H9 (cell line): ENCODE results near the gene PEX10. TPM values are rescaled to one million over a fixed set of nuclear protein-coding genes. Genes with fewer than 3 reads are reported as not detected.

Source experiments
- DNase-seq: peaks from one replicate; pipeline ENCODE4 v3.0.0-alpha.2; 2017
- H2AFZ ChIP-seq: one replicate; pipeline ENCODE4 v1.6.1; 2013; ENCODE audit warnings: mild to moderate bottlenecking, low read length, control low read depth, moderate library complexity
- H2AK5ac ChIP-seq: 2 replicates; pipeline ENCODE4 v1.6.1; 2013; ENCODE audit warnings: low read length, control low read depth, mixed read lengths; ENCODE audit not compliant: insufficient read length
- H2BK120ac ChIP-seq: one replicate; pipeline ENCODE4 v1.6.1; 2013; ENCODE audit warnings: low read depth, mild to moderate bottlenecking, low read length, control low read depth, inconsistent platforms; ENCODE audit not compliant: poor library complexity, severe bottlenecking
- H2BK12ac ChIP-seq: 2 replicates; pipeline ENCODE4 v1.6.1; 2013; ENCODE audit warnings: low read length, control low read depth, mixed read lengths, low read depth; ENCODE audit not compliant: insufficient read length
- H2BK15ac ChIP-seq: 2 replicates; pipeline ENCODE4 v1.6.1; 2013; ENCODE audit warnings: low read depth, low read length, control low read depth
- H2BK20ac ChIP-seq: one replicate; pipeline ENCODE4 v1.6.1; 2013; ENCODE audit warnings: low read depth, mild to moderate bottlenecking, low read length, control low read depth, inconsistent platforms; ENCODE audit not compliant: poor library complexity, severe bottlenecking
- H2BK5ac ChIP-seq: 2 replicates; pipeline ENCODE4 v1.6.1; 2013; ENCODE audit warnings: low read length, control low read depth, mixed read lengths; ENCODE audit not compliant: insufficient read length
- H3K14ac ChIP-seq: 2 replicates; pipeline ENCODE4 v1.6.1; 2013; ENCODE audit warnings: low read length, control low read depth; ENCODE audit not compliant: insufficient read depth
- H3K18ac ChIP-seq: 2 replicates; pipeline ENCODE4 v1.6.1; 2013; ENCODE audit warnings: low read depth, mild to moderate bottlenecking, mixed read lengths, low read length, control low read depth; ENCODE audit not compliant: insufficient read length
- H3K23ac ChIP-seq: 2 replicates; pipeline ENCODE4 v1.6.1; 2013; ENCODE audit warnings: low read length, control low read depth, mixed read lengths, low read depth; ENCODE audit not compliant: insufficient read length
- H3K23me2 ChIP-seq: 2 replicates; pipeline ENCODE4 v1.6.1; 2013; ENCODE audit warnings: low read depth, mild to moderate bottlenecking, mixed read lengths, low read length, control low read depth; ENCODE audit not compliant: insufficient read length, poor library complexity, severe bottlenecking
- H3K27ac ChIP-seq: 2 replicates; pipeline ENCODE4 v1.5.1; 2013; ENCODE audit warnings: low read length, control low read depth, mixed read lengths, low read depth; ENCODE audit not compliant: insufficient read length
- H3K27me3 ChIP-seq: 2 replicates; pipeline ENCODE4 v1.6.1; 2013; ENCODE audit warnings: low read length, control low read depth, inconsistent platforms; ENCODE audit not compliant: insufficient read depth
- H3K4ac ChIP-seq: 2 replicates; pipeline ENCODE4 v1.6.1; 2013; ENCODE audit warnings: low read depth, mild to moderate bottlenecking, control low read depth, inconsistent platforms, low read length, moderate library complexity
- H3K4me1 ChIP-seq: 2 replicates; pipeline ENCODE4 v1.6.1; 2013; ENCODE audit warnings: low read length, control low read depth, inconsistent platforms; ENCODE audit not compliant: insufficient read depth
- H3K4me2 ChIP-seq: 2 replicates; pipeline ENCODE4 v1.6.1; 2013; ENCODE audit warnings: low read length, control low read depth, mixed read lengths; ENCODE audit not compliant: insufficient read length, insufficient read depth
- H3K56ac ChIP-seq: 2 replicates; pipeline ENCODE4 v1.6.1; 2013; ENCODE audit warnings: low read depth, mild to moderate bottlenecking, mixed read lengths, low read length, control low read depth; ENCODE audit not compliant: insufficient read length
- H3K79me1 ChIP-seq: 2 replicates; pipeline ENCODE4 v1.6.1; 2013; ENCODE audit warnings: low read depth, mild to moderate bottlenecking, moderate library complexity, low read length, control low read depth, inconsistent platforms; ENCODE audit not compliant: insufficient read depth, poor library complexity, severe bottlenecking
- H3K79me2 ChIP-seq: 2 replicates; pipeline ENCODE4 v1.6.1; 2013; ENCODE audit warnings: low read length, control low read depth, inconsistent platforms; ENCODE audit not compliant: insufficient read depth
- H3K9ac ChIP-seq: 2 replicates; pipeline ENCODE4 v1.6.1; 2013; ENCODE audit warnings: low read length, control low read depth, mixed read lengths; ENCODE audit not compliant: insufficient read length; ENCODE audit errors: extremely low read depth
- H3K9me3 ChIP-seq: one replicate; pipeline ENCODE4 v1.6.1; 2013; ENCODE audit warnings: low read depth, low read length, inconsistent platforms; ENCODE audit not compliant: control insufficient read depth
- H3T11ph ChIP-seq: one replicate; pipeline ENCODE4 v1.6.1; 2013; ENCODE audit warnings: mild to moderate bottlenecking, low read length, control low read depth, inconsistent platforms
- H4K20me1 ChIP-seq: one replicate; pipeline ENCODE4 v1.6.1; 2013; ENCODE audit not compliant: control insufficient read depth, insufficient read length, insufficient read depth
- H4K5ac ChIP-seq: 2 replicates; pipeline ENCODE4 v1.6.1; 2013; ENCODE audit warnings: low read depth, mild to moderate bottlenecking, mixed read lengths, low read length, control low read depth; ENCODE audit not compliant: insufficient read length
- H4K8ac ChIP-seq: replicated peaks from 2 replicates; pipeline ENCODE4 v1.6.1; 2013; ENCODE audit warnings: low read length, control low read depth, mixed read lengths, low read depth; ENCODE audit not compliant: insufficient read length
- H4K91ac ChIP-seq: 2 replicates; pipeline ENCODE4 v1.6.1; 2013; ENCODE audit warnings: low read depth, mild to moderate bottlenecking, moderate library complexity, mixed read lengths, low read length, control low read depth; ENCODE audit not compliant: insufficient read length
- H3K27ac Mint-ChIP-seq, 3 experiments: 2 replicates in 2 of 3; 3 replicates in 1 of 3; pipeline ENCODE4 v1.8.0; 2020 to 2021; ENCODE audit warnings: mixed read lengths in 3 of 3, mild to moderate bottlenecking in 1 of 3, moderate library complexity in 1 of 3
- H3K27me3 Mint-ChIP-seq: 2 replicates; pipeline ENCODE4 v1.8.0; 2021; ENCODE audit warnings: low read depth, mild to moderate bottlenecking, moderate library complexity, mixed read lengths
- H3K36me3 Mint-ChIP-seq, 3 experiments: 2 replicates in 2 of 3; 3 replicates in 1 of 3; pipeline ENCODE4 v1.8.0; 2020 to 2021; ENCODE audit warnings: low read depth in 3 of 3, mixed read lengths in 3 of 3; ENCODE audit not compliant: insufficient read depth in 1 of 3
- H3K4me1 Mint-ChIP-seq, 2 experiments: 2 replicates each; pipeline ENCODE4 v1.8.0; 2020; ENCODE audit warnings: mixed read lengths in 2 of 2
- H3K4me3 Mint-ChIP-seq, 2 experiments: 2 replicates in 1 of 2; 3 replicates in 1 of 2; pipeline ENCODE4 v1.8.0; 2020 to 2021; ENCODE audit warnings: mild to moderate bottlenecking in 2 of 2, mixed read lengths in 2 of 2, moderate library complexity in 1 of 2
- H3K9me3 Mint-ChIP-seq, 2 experiments: 2 replicates in 1 of 2; 3 replicates in 1 of 2; pipeline ENCODE4 v1.8.0; 2020; ENCODE audit warnings: mild to moderate bottlenecking in 2 of 2, mixed read lengths in 2 of 2, moderate library complexity in 1 of 2
- CTCF ChIP-seq: fragments of 200-600 bp; sonication (generic); conservative IDR thresholded peaks from 3 replicates; pipeline ENCODE4 v1.8.0; 2021; ENCODE audit warnings: antibody characterized with exemption, mild to moderate bottlenecking
- WGBS: extraction: QIAGEN DNeasy Blood & Tissue Kit; methylation state at CpG from one replicate; pipeline ENCODE4 v1.1.7; 2013; ENCODE audit warnings: missing lambda C conversion rate, low lambda C conversion rate, mixed read lengths; ENCODE audit not compliant: insufficient read length; ENCODE audit errors: extremely low coverage; 5-methylcytosine and 5-hydroxymethylcytosine counted together
- total RNA-seq: library from RNA; stranded (reverse); gene quantifications from 2 replicates; pipeline ENCODE4 v1.2.1, GENCODE V29; 2021

PEX10 gene
- total RNA-seq, 1 experiment from 2014 or later: 34.4 TPM

GRCh38 chr1:2432441-2432844 lies 20.1 kb upstream of the PEX10 start:
- no peaks in the 10 kb centered on the region for H3K9me3 ChIP-seq
- no peaks in the 10 kb centered on the region for H3K27me3 ChIP-seq
- no peak overlapping the region for H3K14ac ChIP-seq
- Mint-ChIP-seq H3K27ac (no peak overlapping the region), H3K27me3 (peaks cover 30% of the 10 kb centered on the region), H3K4me1 (0 out of 4 replicates have a peak, but pooled peaks cover 0 to 4% of the 10 kb centered on the region in 2 experiments), H3K36me3 (no peaks in the 10 kb centered on the region; a peak in 1 of 7 replicates), H3K4me3 (no peak overlapping the region), H3K9me3 (peaks cover 9 to 15% of the 10 kb centered on the region in 2 experiments)
- H2AFZ ChIP-seq: no peak overlapping the region
- no CpG with 5 or more reads among the region's 16 CpGs for WGBS
- H4K5ac ChIP-seq: no peak overlapping the region
- no peak overlapping the region for H2BK20ac ChIP-seq
- H3K18ac ChIP-seq: no peak overlapping the region
- H3K27ac ChIP-seq: no peak overlapping the region
- no peak for TF ChIP-seq CTCF
- H2BK15ac ChIP-seq: no peak overlapping the region
- no peaks in the 10 kb centered on the region for H3K79me2 ChIP-seq
- no peak overlapping the region for H3K23ac ChIP-seq
- no peak overlapping the region for H3K4me2 ChIP-seq
- no peak overlapping the region for H3K4ac ChIP-seq
- no peak overlapping the region for H2AK5ac ChIP-seq
- H2BK120ac ChIP-seq: no peak overlapping the region
- no peak overlapping the region for H3K56ac ChIP-seq
- H3K23me2 ChIP-seq: no peaks in the 10 kb centered on the region
- no peak overlapping the region for H4K8ac ChIP-seq
- no peak for DNase-seq
- no peaks in the 10 kb centered on the region for H4K20me1 ChIP-seq
- H2BK5ac ChIP-seq: no peak overlapping the region
- no peak overlapping the region for H3K9ac ChIP-seq
- no peaks in the 10 kb centered on the region for H3K4me1 ChIP-seq
- no peak overlapping the region for H4K91ac ChIP-seq
- H3T11ph ChIP-seq: no peak overlapping the region
- no peaks in the 10 kb centered on the region for H3K79me1 ChIP-seq
- H2BK12ac ChIP-seq: no peak overlapping the region
